SK-N-SH treated with all-trans-retinoic acid at 6 μM for 48 hours (cell line): Measurements from ENCODE around the gene DPYSL3.

Experiments
- BACH2 ChIP-seq: fragments of 250-450 bp; sonication (Bioruptor Pico); IDR thresholded peaks from 2 replicates; pipeline ENCODE4 v1.9.0; 2021; ENCODE audit warnings: mild to moderate bottlenecking, borderline replicate concordance
- PATZ1 ChIP-seq: fragments of 250-450 bp; sonication (Bioruptor Pico); IDR thresholded peaks from 2 replicates; pipeline ENCODE4 v1.8.0; 2020; ENCODE audit warnings: mild to moderate bottlenecking, moderate library complexity, borderline replicate concordance
- RARB ChIP-seq: fragments of 250-450 bp; sonication (Bioruptor Pico); IDR thresholded peaks from 2 replicates; pipeline ENCODE4 v1.8.0; 2021; ENCODE audit warnings: mild to moderate bottlenecking, moderate library complexity

DNA sequence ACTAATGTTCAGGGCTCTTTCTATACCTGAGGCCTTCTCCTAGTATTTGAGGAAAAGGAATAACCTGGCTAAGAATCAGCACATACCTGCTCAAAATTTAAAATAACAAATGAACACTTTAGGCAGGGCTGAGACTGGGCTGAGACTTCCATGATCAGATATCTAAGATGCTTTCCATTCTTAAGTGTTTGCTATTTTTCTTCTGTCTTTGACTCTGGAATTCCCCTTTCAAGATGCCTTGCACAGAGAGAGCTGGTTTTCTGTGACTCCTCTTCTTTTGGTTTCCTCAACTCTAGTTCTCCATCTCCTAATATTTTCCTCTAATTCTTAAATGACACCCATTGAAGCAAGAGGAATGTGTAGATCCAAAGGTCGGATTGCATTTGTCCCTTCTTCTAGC, 61.1 kb downstream of the DPYSL3 start:
- no peak for TF ChIP-seq PATZ1 (CRISPR knock-in tag)
- no peak for TF ChIP-seq BACH2
- no peak for TF ChIP-seq RARB (CRISPR knock-in tag)
